SK-N-SH (cell line): ENCODE measurements around the gene POFUT2. TPM values are rescaled to one million over a fixed set of nuclear protein-coding genes. Genes with fewer than 3 reads are reported as not detected.

Experiments used
- CTCF ChIA-PET: fragments of 300-600, 350-600 bp; formaldehyde crosslinking; extraction: SDS; loops from one replicate; lab custom pipeline; 2021; lab: Yijun Ruan, JAX
- POLR2A ChIA-PET: fragments of 350-600 bp; sonication (Branson Sonifier 250); formaldehyde crosslinking; extraction: SDS; loops from one replicate; lab custom pipeline; 2020; ENCODE audit warnings: antibody characterized with exemption, inconsistent platforms; lab: Yijun Ruan, JAX
- DNase-seq: peaks from one replicate; pipeline ENCODE4 v3.0.0; 2012
- H2AFZ ChIP-seq: fragments of 200-600 bp; sonication (generic); 2 replicates; pipeline ENCODE4 v1.8.1; 2016; ENCODE audit warnings: antibody characterized with exemption, mild to moderate bottlenecking, low read depth
- H3F3A ChIP-seq: fragments of 200-600 bp; sonication (generic); replicated peaks from 2 replicates; pipeline ENCODE3; 2016; ENCODE audit warnings: antibody characterized with exemption, mild to moderate bottlenecking; ENCODE audit not compliant: insufficient read depth
- H3K27ac ChIP-seq, 2 experiments: fragments of 200-500 bp in 1 of 2; fragments of 200-600 bp in 1 of 2; sonication (Bioruptor generic) in 1 of 2; sonication (generic), shearing (Covaris generic) in 1 of 2; 2 replicates each; pipeline versions ENCODE4 v1.5.1 to v1.6.1; 2014 to 2016; ENCODE audit warnings: low read depth in 2 of 2, inconsistent platforms in 1 of 2, low read length in 1 of 2, mild to moderate bottlenecking in 1 of 2, mixed read lengths in 1 of 2
- H3K27me3 ChIP-seq: fragments of 200-600 bp; sonication (generic), shearing (Covaris generic); 2 replicates; pipeline ENCODE4 v1.6.1; 2016; ENCODE audit warnings: mixed run types; ENCODE audit not compliant: insufficient read depth
- H3K36me3 ChIP-seq, 2 experiments: fragments of 200-500 bp in 1 of 2; fragments of 200-600 bp in 1 of 2; sonication (Bioruptor generic) in 1 of 2; sonication (generic) in 1 of 2; replicated peaks in 1 of 2; 2 replicates each; pipeline versions ENCODE3 to v1.5.1; 2014 to 2016; ENCODE audit warnings: low read length in 1 of 2, mild to moderate bottlenecking in 1 of 2; ENCODE audit not compliant: insufficient read depth in 2 of 2, control insufficient read depth in 1 of 2
- H3K4me1 ChIP-seq, 2 experiments: fragments of 200-500 bp in 1 of 2; fragments of 200-600 bp in 1 of 2; sonication (Bioruptor generic) in 1 of 2; sonication (generic), shearing (Covaris generic) in 1 of 2; 2 replicates each; pipeline versions ENCODE4 v1.5.1 to v1.6.1; 2014 to 2016; ENCODE audit warnings: low read depth in 1 of 2, low read length in 1 of 2, mixed run types in 1 of 2; ENCODE audit not compliant: insufficient read depth in 2 of 2, control insufficient read depth in 1 of 2
- H3K4me2 ChIP-seq: fragments of 200-600 bp; sonication (generic), shearing (Covaris generic); 2 replicates; pipeline ENCODE4 v1.6.1; 2017; ENCODE audit warnings: mixed run types
- H3K4me3 ChIP-seq, 2 experiments: fragments of 200-500 bp in 1 of 2; fragments of 200-600 bp in 1 of 2; sonication (Bioruptor generic) in 1 of 2; sonication (generic), shearing (Covaris generic) in 1 of 2; 2 replicates each; pipeline versions ENCODE4 v1.5.1 to v1.8.1; 2014 to 2016; ENCODE audit warnings: low read depth in 2 of 2, inconsistent platforms in 1 of 2, low read length in 1 of 2, mild to moderate bottlenecking in 1 of 2, mixed read lengths in 1 of 2, moderate library complexity in 1 of 2
- H3K79me2 ChIP-seq: fragments of 200-600 bp; sonication (generic); 2 replicates; pipeline ENCODE4 v1.8.1; 2017; ENCODE audit warnings: mild to moderate bottlenecking; ENCODE audit not compliant: insufficient read depth
- H3K9ac ChIP-seq: fragments of 200-600 bp; sonication (generic); 2 replicates; pipeline ENCODE4 v1.6.1; 2017; ENCODE audit warnings: mixed run types
- H3K9me2 ChIP-seq: fragments of 200-600 bp; sonication (generic); 2 replicates; pipeline ENCODE4 v1.6.1; 2017; ENCODE audit warnings: mixed run types
- H3K9me3 ChIP-seq: fragments of 200-600 bp; sonication (generic); 2 replicates; pipeline ENCODE4 v1.6.1; 2017; ENCODE audit warnings: mixed run types, mild to moderate bottlenecking, moderate library complexity
- H4K20me1 ChIP-seq: fragments of 200-600 bp; sonication (generic); 2 replicates; pipeline ENCODE4 v1.6.1; 2017; ENCODE audit warnings: mild to moderate bottlenecking, mixed run types; ENCODE audit not compliant: insufficient read depth
- CHD2 ChIP-seq: fragments of 150-350 bp; IDR thresholded peaks from 2 replicates; pipeline ENCODE4 v1.6.1; 2018; ENCODE audit warnings: low read length; ENCODE audit not compliant: partially characterized antibody
- ELF1 ChIP-seq: IDR thresholded peaks from 2 replicates; pipeline ENCODE4 v1.4.0; 2012
- EP300 ChIP-seq, 2 experiments: IDR thresholded peaks; 2 replicates each; pipeline versions ENCODE4 v1.4.0 to v1.6.1; 2012; ENCODE audit warnings: borderline replicate concordance in 1 of 2, low read depth in 1 of 2, low read length in 1 of 2
- FOSL2 ChIP-seq: IDR thresholded peaks from 2 replicates; pipeline ENCODE4 v1.4.0; 2012; ENCODE audit warnings: low read depth, mild to moderate bottlenecking, moderate library complexity, borderline replicate concordance
- GATA2 ChIP-seq: sonication (generic); formaldehyde crosslinking; IDR thresholded peaks from 2 replicates; pipeline ENCODE4 v1.5.0; 2020; ENCODE audit warnings: mild to moderate bottlenecking, missing genetic modification reagents
- IRF3 ChIP-seq: fragments of 150-350 bp; IDR thresholded peaks from 2 replicates; pipeline ENCODE4 v1.6.1; 2016; ENCODE audit warnings: mild to moderate bottlenecking, low read depth, low read length
- JUND ChIP-seq: IDR thresholded peaks from 2 replicates; pipeline ENCODE4 v1.4.0; 2012
- MAX ChIP-seq: IDR thresholded peaks from 2 replicates; pipeline ENCODE4 v1.4.0; 2012; ENCODE audit warnings: low read depth
- RAD21 ChIP-seq: IDR thresholded peaks from 2 replicates; pipeline ENCODE4 v1.6.1; 2012; ENCODE audit warnings: mild to moderate bottlenecking, low read length
- RXRA ChIP-seq: IDR thresholded peaks from 2 replicates; pipeline ENCODE4 v1.4.0; 2012; ENCODE audit warnings: low read depth, mild to moderate bottlenecking, borderline replicate concordance
- SMC3 ChIP-seq: IDR thresholded peaks from 2 replicates; pipeline ENCODE4 v1.6.1; 2012; ENCODE audit warnings: low read depth, low read length, improper control_type of control experiment
- TAF1 ChIP-seq: IDR thresholded peaks from 2 replicates; pipeline ENCODE4 v1.6.1; 2012; ENCODE audit warnings: low read depth, mild to moderate bottlenecking, low read length, moderate library complexity, borderline replicate concordance
- USF1 ChIP-seq: IDR thresholded peaks from 2 replicates; pipeline ENCODE4 v1.4.0; 2012; ENCODE audit warnings: low read depth, borderline replicate concordance
- ZBTB33 ChIP-seq: IDR thresholded peaks from 2 replicates; pipeline ENCODE4 v1.4.0; 2012; ENCODE audit warnings: low read depth, borderline replicate concordance
- WGBS: methylation state at CpG from one replicate; pipeline ENCODE4 v1.1.6; 2017; ENCODE audit warnings: low lambda C conversion rate; 5-methylcytosine and 5-hydroxymethylcytosine counted together
- polyA plus RNA-seq, 3 experiments: library from polyadenylated mRNA; depleted of rRNA; stranded (reverse); fragments of >200 nt; gene quantifications; 2 replicates each; pipeline ENCODE4 v1.2.3, GENCODE V29; 2012

POFUT2 gene
- polyA plus RNA-seq, 1 of the 3 experiments (the other 2 are of a cell fraction) = 53.3 TPM

GRCh38 chr21:45293726-45294401, 6.2 kb upstream of the POFUT2 start:
- Histone ChIP-seq H3K36me3 (peaks cover 0 to 12% of the 10 kb centered on the region in 2 experiments), H3K4me2 (no peak overlapping the region), H3K27me3 (no peaks in the 10 kb centered on the region), H3K4me3 (no peak overlapping the region), H4K20me1 (no peaks in the 10 kb centered on the region; the same call in 1 of the 2 replicates), H3K27ac (peak overlapping the region; percentile 81 to 90; a peak in 3 of 4 replicates), H3K9ac (peak overlapping the region; percentile 31; the same call in 1 of the 2 replicates), H2AFZ (no peak overlapping the region), H3K9me2 (no peaks in the 10 kb centered on the region), H3K79me2 (peaks cover 31% of the 10 kb centered on the region), H3K4me1 (peaks cover 9 to 45% of the 10 kb centered on the region in 2 experiments; a peak in 1 of 4 replicates), H3F3A (peaks cover 18% of the 10 kb centered on the region), H3K9me3 (peaks cover 3% of the 10 kb centered on the region; the same call in 1 of the 2 replicates)
- POLR2A ChIA-PET = no interaction called here
- CTCF ChIA-PET = interaction anchor here (1.0 to 15.7 kb wide), 12 partner anchors 11 to 527 kb away, joined by 3 to 271 read pairs (median 8); no protein-coding TSS in a partner anchor
- no peak for TF ChIP-seq EP300 (IDR thresholded peaks at IDR 0.05; ENCODE audit: borderline replicate concordance in 1 of 2, low read depth in 1 of 2, low read length in 1 of 2)
- TF ChIP-seq TAF1 = no peak
- TF ChIP-seq SMC3 = no peak
- TF ChIP-seq ZBTB33 = no peak
- no peak for TF ChIP-seq RXRA
- no peak for TF ChIP-seq ELF1
- no peak for TF ChIP-seq USF1
- TF ChIP-seq GATA2 = no peak
- no peak for TF ChIP-seq RAD21
- TF ChIP-seq CHD2 = no peak
- TF ChIP-seq FOSL2 = no peak
- no peak for TF ChIP-seq JUND
- TF ChIP-seq MAX = no peak
- no peak for TF ChIP-seq IRF3
- WGBS = 95% methylated on average over 15 of the region's 23 CpGs
- peak; percentile 27 for DNase-seq
